Adrenal gland (tissue), 5 donors: ENCODE results near the gene AACS.

ENCODE experiments used
- POLR2A ChIP-seq, 2 donors: fragments of 450-650 bp; IDR thresholded peaks; one replicate each; pipeline ENCODE4 v1.6.1; 2017; ENCODE audit warnings: antibody characterized with exemption in 2 of 2, mild to moderate bottlenecking in 2 of 2, moderate library complexity in 1 of 2
- TF ChIP-seq, protein P1 (sequence below), 6 experiments: fragments of 450-650 bp in 4 of 6; fragments of 200-600 bp in 2 of 6; sonication (generic) in 1 of 6; IDR thresholded peaks; 1 replicate in 5 of 6; 2 replicates in 1 of 6; pipeline versions ENCODE4 v1.5.1 to v1.8.0; 2016 to 2021; ENCODE audit warnings: antibody characterized with exemption in 6 of 6, mild to moderate bottlenecking in 2 of 6, moderate library complexity in 1 of 6
- donor health status: DM: no; HTN: no; CAD: no.

DNA sequence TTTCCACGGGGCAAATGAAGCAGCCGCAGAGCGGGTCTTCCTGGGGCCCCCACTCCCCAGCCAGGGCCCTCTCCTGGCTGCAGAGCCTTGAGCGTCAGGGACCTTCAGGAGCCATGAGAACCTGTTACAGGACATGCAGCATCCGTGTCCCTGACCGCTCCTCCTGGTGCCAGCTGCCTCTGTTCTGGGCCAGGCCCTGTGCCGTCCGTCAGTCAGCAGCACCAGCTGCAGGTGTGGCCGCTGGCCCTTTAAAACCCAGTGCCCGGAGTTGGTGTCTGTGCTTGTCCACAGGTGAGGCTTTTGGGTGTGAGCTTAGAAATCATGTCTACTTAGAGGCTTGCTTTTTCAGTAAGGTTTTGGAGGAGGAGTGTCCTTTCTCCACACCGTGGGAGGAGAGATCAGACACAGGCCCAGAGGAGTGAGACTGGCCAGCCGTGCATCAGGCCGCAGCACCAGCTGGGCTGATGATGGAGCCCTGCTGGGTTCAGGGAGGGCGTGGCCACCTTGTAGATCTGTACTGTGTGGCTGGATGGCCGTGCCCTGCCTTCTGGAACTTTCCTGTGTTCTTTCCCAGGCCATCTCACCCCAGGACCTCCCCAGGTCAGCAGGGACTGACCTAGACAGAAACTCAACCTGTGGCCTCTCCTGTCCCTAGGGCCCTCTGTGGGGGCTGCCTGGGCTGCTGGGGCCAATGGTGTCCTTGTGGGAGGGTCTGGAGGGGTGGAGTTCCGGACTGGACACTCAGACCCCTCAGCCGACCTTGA is 27.1 kb downstream of the AACS start:
- TF ChIP-seq, protein P1, sequence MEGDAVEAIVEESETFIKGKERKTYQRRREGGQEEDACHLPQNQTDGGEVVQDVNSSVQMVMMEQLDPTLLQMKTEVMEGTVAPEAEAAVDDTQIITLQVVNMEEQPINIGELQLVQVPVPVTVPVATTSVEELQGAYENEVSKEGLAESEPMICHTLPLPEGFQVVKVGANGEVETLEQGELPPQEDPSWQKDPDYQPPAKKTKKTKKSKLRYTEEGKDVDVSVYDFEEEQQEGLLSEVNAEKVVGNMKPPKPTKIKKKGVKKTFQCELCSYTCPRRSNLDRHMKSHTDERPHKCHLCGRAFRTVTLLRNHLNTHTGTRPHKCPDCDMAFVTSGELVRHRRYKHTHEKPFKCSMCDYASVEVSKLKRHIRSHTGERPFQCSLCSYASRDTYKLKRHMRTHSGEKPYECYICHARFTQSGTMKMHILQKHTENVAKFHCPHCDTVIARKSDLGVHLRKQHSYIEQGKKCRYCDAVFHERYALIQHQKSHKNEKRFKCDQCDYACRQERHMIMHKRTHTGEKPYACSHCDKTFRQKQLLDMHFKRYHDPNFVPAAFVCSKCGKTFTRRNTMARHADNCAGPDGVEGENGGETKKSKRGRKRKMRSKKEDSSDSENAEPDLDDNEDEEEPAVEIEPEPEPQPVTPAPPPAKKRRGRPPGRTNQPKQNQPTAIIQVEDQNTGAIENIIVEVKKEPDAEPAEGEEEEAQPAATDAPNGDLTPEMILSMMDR (IDR thresholded peaks at IDR 0.05): no peak
- no peak for TF ChIP-seq POLR2A (IDR thresholded peaks at IDR 0.05)
